Measurements from ENCODE around the gene TAOK3.

- TF ChIP-seq EZH2 (IDR thresholded peaks at IDR 0.05) (no peak), CTCF (IDR thresholded peaks at IDR 0.05) (no peak), EZH2phosphoT487 (IDR thresholded peaks at IDR 0.05) (no peak)
Observed at GRCh38 chr12:118374909-118375308, 2.2 kb upstream of the TAOK3 start.
